Measurements from ENCODE around the gene KLHL13.

DNA sequence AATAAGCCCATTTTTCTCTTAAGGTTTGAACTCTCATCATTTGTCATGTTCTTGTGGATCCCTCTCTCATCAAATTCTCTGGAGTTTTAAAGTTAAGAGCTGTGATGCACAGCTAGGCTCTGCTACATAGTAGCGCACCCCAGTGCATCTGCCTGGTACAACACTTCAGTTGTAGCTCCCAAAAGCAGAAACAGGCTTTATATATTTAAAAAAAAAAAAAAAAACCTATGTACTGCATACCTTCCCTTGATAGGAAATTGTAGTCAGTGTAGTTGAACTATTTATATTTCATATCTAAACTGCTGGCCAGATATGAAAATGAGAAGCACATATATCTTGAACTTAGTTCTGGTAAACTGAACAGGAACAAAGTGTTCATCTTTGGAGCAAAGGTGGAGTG lies 131.4 kb downstream of the KLHL13 start:
- no peak for TF ChIP-seq CTCF (IDR thresholded peaks at IDR 0.05)
- TF ChIP-seq POLR2A (IDR thresholded peaks at IDR 0.05): no peak
